ENCODE measurements around the gene PCCA.
"Not testable (repeated sequence)": the region's sequence is repeated elsewhere in the genome, so short reads cannot be mapped to it uniquely, and the experiment has no call there.

PCCA gene

GRCh38 chr13:100088644-100089464 lies at the start of gene PCCA:
Gene PCCA (plus strand): TSS chr13:100089093. CDS start chr13:100089121, 28 bp downstream.
- DNase-seq = peak; percentile 80

GRCh38 chr13:100039740-100040139 lies 49.2 kb upstream of the PCCA start:
- no peak for DNase-seq

- DNase-seq = no peak
Observed at GRCh38 chr13:100040196-100040595, 48.7 kb upstream of the PCCA start.

- no peak for DNase-seq
Observed at GRCh38 chr13:100044936-100045335, 44.0 kb upstream of the PCCA start.

GRCh38 chr13:100045355-100045754 lies 43.5 kb upstream of the PCCA start:
- DNase-seq = no peak

- no peak for DNase-seq
Observed at GRCh38 chr13:100051070-100051469, 37.8 kb upstream of the PCCA start.

- no peak for DNase-seq
Observed at GRCh38 chr13:100059827-100060226, 29.1 kb upstream of the PCCA start.

GRCh38 chr13:100063333-100063732 lies 25.6 kb upstream of the PCCA start:
- DNase-seq = no peak

- DNase-seq = no peak
Observed at GRCh38 chr13:100063906-100064305, 25.0 kb upstream of the PCCA start.

- no peak for DNase-seq
Observed at GRCh38 chr13:100068133-100068931, 20.6 kb upstream of the PCCA start.

GRCh38 chr13:100069278-100069677 lies 19.6 kb upstream of the PCCA start:
- DNase-seq = no peak

GRCh38 chr13:100075700-100076587 lies 12.9 kb upstream of the PCCA start:
- no peak for DNase-seq

GRCh38 chr13:100079003-100079402 lies 9.9 kb upstream of the PCCA start:
- not testable (repeated sequence) for DNase-seq

- DNase-seq = not testable (repeated sequence)
Observed at GRCh38 chr13:100083401-100083800, 5.5 kb upstream of the PCCA start.

GRCh38 chr13:100088273-100088643 lies 635 bp upstream of the PCCA start:
- no peak for DNase-seq

- no peak for DNase-seq
Observed at GRCh38 chr13:100089465-100090032, 656 bp downstream of the PCCA start.

- no peak for DNase-seq
Observed at GRCh38 chr13:100090861-100091260, 2.0 kb downstream of the PCCA start.

- DNase-seq = no peak
Observed at GRCh38 chr13:100091391-100091790, 2.5 kb downstream of the PCCA start.

GRCh38 chr13:100092273-100092672 lies 3.4 kb downstream of the PCCA start:
- not testable (repeated sequence) for DNase-seq

- no peak for DNase-seq
Observed at GRCh38 chr13:100095498-100095897, 6.6 kb downstream of the PCCA start.

GRCh38 chr13:100096526-100096925 lies 7.6 kb downstream of the PCCA start:
- DNase-seq = no peak

- no peak for DNase-seq
Observed at GRCh38 chr13:100097821-100098220, 8.9 kb downstream of the PCCA start.
